Breast epithelium (tissue), 3 donors: ENCODE measurements around the gene UMAD1.

ENCODE experiments used
- CTCF ChIP-seq, 3 donors: fragments of 450-650 bp; IDR thresholded peaks; one replicate each; pipeline ENCODE4 v1.5.1; 2016 to 2017; ENCODE audit warnings: antibody characterized with exemption in 3 of 3, mild to moderate bottlenecking in 3 of 3, moderate library complexity in 3 of 3
- POLR2AphosphoS5 ChIP-seq, 3 donors: sonication (generic); formaldehyde crosslinking; IDR thresholded peaks; one replicate each; pipeline ENCODE4 v1.6.1; 2017; ENCODE audit warnings: antibody characterized with exemption in 3 of 3

- TF ChIP-seq POLR2AphosphoS5 (IDR thresholded peaks at IDR 0.05) = no peak
- no peak for TF ChIP-seq CTCF (IDR thresholded peaks at IDR 0.05)
These were observed 130.9 kb downstream of the UMAD1 start for GRCh38 chr7:7771452-7771851.
